ENCODE measurements around the gene RWDD4. TPM values are rescaled to one million over a fixed set of nuclear protein-coding genes. Genes with fewer than 3 reads are reported as not detected.

Gene RWDD4
- total and polyA plus RNA-seq, 9 of the 15 experiments (the other 6 are each of a cell fraction or from before 2014, with no cell fraction given), result 8.4 to 32.5 (median 24.2) TPM

- no peak overlapping the region for H3K4me2 ChIP-seq (ENCODE audit: insufficient read depth, low read length)
- WGBS (ENCODE audit: insufficient coverage, low coverage, missing lambda C conversion rate), result 0% methylated on average over 2 of the region's 2 CpGs
- ATAC-seq (no peak; the same call in 2 of the 3 replicates), FAIRE-seq (no peak), DNase-seq (ENCODE audit: extremely low read depth in 1 of 4, low spot score in 3 of 4) (no peak)
- no TSS peak for BruUV-seq (replicated peaks)
- no peaks in the 10 kb centered on the region; a peak in 1 of 5 replicates for H3K27me3 ChIP-seq (ENCODE audit: control insufficient read depth in 2 of 2, insufficient read depth in 2 of 2, low read length in 2 of 2)
- no peaks in the 10 kb centered on the region for H4K20me1 ChIP-seq (replicated peaks; ENCODE audit: control insufficient read depth, insufficient read depth, low read length)
- POLR2A ChIA-PET, result no interaction called here
- in situ Hi-C loops (cut with MboI), result no loop called here
- intact Hi-C loops (cut with micrococcal nuclease), result no loop called here
- H3K27ac ChIP-seq (ENCODE audit: extremely low read depth, low read depth, low read length), result no peak overlapping the region
- H3K9ac ChIP-seq (ENCODE audit: insufficient read depth in 1 of 2, low read depth in 2 of 2, low read length in 2 of 2), result no peak overlapping the region
- no peak overlapping the region for H2AFZ ChIP-seq (ENCODE audit: low read depth, low read length)
- CTCF ChIA-PET (ENCODE audit: low intra/inter-chr PET ratio), result no interaction called here
- H3K9me1 ChIP-seq (ENCODE audit: control insufficient read depth, insufficient read depth, low read length), result no peaks in the 10 kb centered on the region
- no peaks in the 10 kb centered on the region for H3K36me3 ChIP-seq (ENCODE audit: control insufficient read depth, insufficient read depth, low read length)
- no peaks in the 10 kb centered on the region for H3K9me3 ChIP-seq (replicated peaks; ENCODE audit: control insufficient read depth, insufficient read depth, low read depth, low read length)
- H3K4me3 ChIP-seq, result no peak overlapping the region
- no peaks in the 10 kb centered on the region; a peak in 1 of 5 replicates for H3K4me1 ChIP-seq (replicated peaks in 1 of 2; ENCODE audit: control insufficient read depth in 2 of 2, insufficient read depth in 2 of 2, low read length in 2 of 2)
- H3K79me2 ChIP-seq (ENCODE audit: control insufficient read depth, insufficient read depth, low read length), result no peaks in the 10 kb centered on the region
- TF ChIP-seq ZNF695 (CRISPR knock-in tag; IDR thresholded peaks at IDR 0.05) (no peak), HMG20B (CRISPR knock-in tag; IDR thresholded peaks at IDR 0.05) (no peak), ZNF121 (CRISPR knock-in tag; conservative IDR thresholded peaks at IDR 0.05) (no peak), POLR2B (IDR thresholded peaks at IDR 0.05; ENCODE audit: low read depth, partially characterized antibody) (no peak), HDAC3 (IDR thresholded peaks at IDR 0.05; ENCODE audit: borderline replicate concordance, partially characterized antibody) (no peak), CC2D1A (IDR thresholded peaks at IDR 0.05) (no peak), POLR2H (tag; IDR thresholded peaks at IDR 0.05; ENCODE audit: low read depth) (no peak), TSC22D4 (tag; IDR thresholded peaks at IDR 0.05) (no peak), E2F6 (IDR thresholded peaks at IDR 0.05; ENCODE audit: borderline replicate concordance in 1 of 2, extremely low read depth in 1 of 2, insufficient read depth in 1 of 2, insufficient read length in 1 of 2, low read depth in 1 of 2, low read length in 1 of 2, poor library complexity in 1 of 2, severe bottlenecking in 1 of 2) (no peak), ETV1 (tag; conservative IDR thresholded peaks at IDR 0.05; ENCODE audit: low read depth) (no peak), TRIM28 (IDR thresholded peaks at IDR 0.05) (no peak), ZNF3 (CRISPR knock-in tag; IDR thresholded peaks at IDR 0.05) (no peak), SP2 (IDR thresholded peaks at IDR 0.05; ENCODE audit: extremely low read depth, low read depth, low read length, poor library complexity, severe bottlenecking) (no peak), CBX5 (IDR thresholded peaks at IDR 0.05; ENCODE audit: borderline replicate concordance, low read depth) (no peak)
- TF ChIP-seq, protein P1, sequence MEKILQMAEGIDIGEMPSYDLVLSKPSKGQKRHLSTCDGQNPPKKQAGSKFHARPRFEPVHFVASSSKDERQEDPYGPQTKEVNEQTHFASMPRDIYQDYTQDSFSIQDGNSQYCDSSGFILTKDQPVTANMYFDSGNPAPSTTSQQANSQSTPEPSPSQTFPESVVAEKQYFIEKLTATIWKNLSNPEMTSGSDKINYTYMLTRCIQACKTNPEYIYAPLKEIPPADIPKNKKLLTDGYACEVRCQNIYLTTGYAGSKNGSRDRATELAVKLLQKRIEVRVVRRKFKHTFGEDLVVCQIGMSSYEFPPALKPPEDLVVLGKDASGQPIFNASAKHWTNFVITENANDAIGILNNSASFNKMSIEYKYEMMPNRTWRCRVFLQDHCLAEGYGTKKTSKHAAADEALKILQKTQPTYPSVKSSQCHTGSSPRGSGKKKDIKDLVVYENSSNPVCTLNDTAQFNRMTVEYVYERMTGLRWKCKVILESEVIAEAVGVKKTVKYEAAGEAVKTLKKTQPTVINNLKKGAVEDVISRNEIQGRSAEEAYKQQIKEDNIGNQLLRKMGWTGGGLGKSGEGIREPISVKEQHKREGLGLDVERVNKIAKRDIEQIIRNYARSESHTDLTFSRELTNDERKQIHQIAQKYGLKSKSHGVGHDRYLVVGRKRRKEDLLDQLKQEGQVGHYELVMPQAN (IDR thresholded peaks at IDR 0.05; ENCODE audit: borderline replicate concordance), result no peak
- TF ChIP-seq, protein P2, sequence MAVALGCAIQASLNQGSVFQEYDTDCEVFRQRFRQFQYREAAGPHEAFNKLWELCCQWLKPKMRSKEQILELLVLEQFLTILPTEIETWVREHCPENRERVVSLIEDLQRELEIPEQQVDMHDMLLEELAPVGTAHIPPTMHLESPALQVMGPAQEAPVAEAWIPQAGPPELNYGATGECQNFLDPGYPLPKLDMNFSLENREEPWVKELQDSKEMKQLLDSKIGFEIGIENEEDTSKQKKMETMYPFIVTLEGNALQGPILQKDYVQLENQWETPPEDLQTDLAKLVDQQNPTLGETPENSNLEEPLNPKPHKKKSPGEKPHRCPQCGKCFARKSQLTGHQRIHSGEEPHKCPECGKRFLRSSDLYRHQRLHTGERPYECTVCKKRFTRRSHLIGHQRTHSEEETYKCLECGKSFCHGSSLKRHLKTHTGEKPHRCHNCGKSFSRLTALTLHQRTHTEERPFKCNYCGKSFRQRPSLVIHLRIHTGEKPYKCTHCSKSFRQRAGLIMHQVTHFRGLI (CRISPR knock-in tag; IDR thresholded peaks at IDR 0.05), result no peak
These were observed 62.8 kb downstream of the RWDD4 start for GRCh38 chr4:183596067-183596757.
